C4-2B (cell line): Measurements from ENCODE around the gene MOV10L1.
A peak's percentile ranks its signal among the peaks of the same experiment; 100 is the strongest.

Experiments used
- H3K27ac ChIP-seq: fragments of 450-650 bp; 2 replicates; pipeline ENCODE4 v1.5.1; 2017
- ZFX ChIP-seq: fragments of 450-650 bp; IDR thresholded peaks from 2 replicates; pipeline ENCODE4 v1.6.1; 2017
- TF ChIP-seq, protein P1 (sequence below): fragments of 450-650 bp; conservative IDR thresholded peaks from 2 replicates; pipeline ENCODE4 v1.5.1; 2017; ENCODE audit warnings: mild to moderate bottlenecking

The MOV10L1 gene

GRCh38 chr22:50169774-50170341, 80.1 kb downstream of the MOV10L1 start:
- TF ChIP-seq, protein P1, sequence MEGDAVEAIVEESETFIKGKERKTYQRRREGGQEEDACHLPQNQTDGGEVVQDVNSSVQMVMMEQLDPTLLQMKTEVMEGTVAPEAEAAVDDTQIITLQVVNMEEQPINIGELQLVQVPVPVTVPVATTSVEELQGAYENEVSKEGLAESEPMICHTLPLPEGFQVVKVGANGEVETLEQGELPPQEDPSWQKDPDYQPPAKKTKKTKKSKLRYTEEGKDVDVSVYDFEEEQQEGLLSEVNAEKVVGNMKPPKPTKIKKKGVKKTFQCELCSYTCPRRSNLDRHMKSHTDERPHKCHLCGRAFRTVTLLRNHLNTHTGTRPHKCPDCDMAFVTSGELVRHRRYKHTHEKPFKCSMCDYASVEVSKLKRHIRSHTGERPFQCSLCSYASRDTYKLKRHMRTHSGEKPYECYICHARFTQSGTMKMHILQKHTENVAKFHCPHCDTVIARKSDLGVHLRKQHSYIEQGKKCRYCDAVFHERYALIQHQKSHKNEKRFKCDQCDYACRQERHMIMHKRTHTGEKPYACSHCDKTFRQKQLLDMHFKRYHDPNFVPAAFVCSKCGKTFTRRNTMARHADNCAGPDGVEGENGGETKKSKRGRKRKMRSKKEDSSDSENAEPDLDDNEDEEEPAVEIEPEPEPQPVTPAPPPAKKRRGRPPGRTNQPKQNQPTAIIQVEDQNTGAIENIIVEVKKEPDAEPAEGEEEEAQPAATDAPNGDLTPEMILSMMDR: no peak
- H3K27ac ChIP-seq: peak overlapping the region; percentile 83

- TF ChIP-seq, protein P1: no peak
- no peak for TF ChIP-seq ZFX
- peak within 1 kb of the TSS; percentile 83 for H3K27ac ChIP-seq
Measured at GRCh38 chr22:50170453-50171318, 80.9 kb downstream of the MOV10L1 start, which contains the start of gene PANX2. TSS of gene PANX2 (plus strand) at chr22:50170731. CDS start at chr22:50170731, 0 bp downstream.

GRCh38 chr22:50171319-50171964, 81.6 kb downstream of the MOV10L1 start:
- no peak for TF ChIP-seq ZFX
- TF ChIP-seq, protein P1: no peak
- no peak overlapping the region; the same call in 1 of the 2 replicates for H3K27ac ChIP-seq

DNA sequence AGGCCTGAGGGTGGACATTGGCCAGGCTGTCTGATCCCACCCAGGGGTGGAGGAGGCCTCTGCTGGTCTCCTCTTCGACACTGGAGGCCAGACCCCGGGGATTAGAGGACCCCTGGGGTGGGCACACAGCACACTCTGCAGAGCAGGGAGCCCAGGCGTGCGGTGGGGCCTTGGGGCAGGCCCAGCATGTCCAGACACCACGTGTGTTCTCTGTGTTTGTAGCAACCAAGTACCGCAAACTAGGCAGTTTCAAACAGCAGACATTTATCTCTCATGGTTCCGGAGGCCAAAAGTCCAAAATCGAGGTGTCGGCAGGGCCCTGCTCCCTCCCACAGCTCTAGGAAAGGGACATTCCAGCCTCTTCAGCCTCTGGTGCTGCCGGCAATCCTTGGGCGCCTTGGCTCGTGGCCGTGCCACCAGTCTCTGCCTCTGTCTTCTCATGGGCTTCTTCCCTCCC, 82.2 kb downstream of the MOV10L1 start:
- TF ChIP-seq, protein P1: no peak
- no peak for TF ChIP-seq ZFX
- no peak overlapping the region; the same call in 1 of the 2 replicates for H3K27ac ChIP-seq

GRCh38 chr22:50173311-50173982, 83.6 kb downstream of the MOV10L1 start:
- TF ChIP-seq, protein P1: no peak
- TF ChIP-seq ZFX: no peak
- H3K27ac ChIP-seq: no peak overlapping the region

- TF ChIP-seq, protein P1: no peak
- TF ChIP-seq ZFX: no peak
- no peak overlapping the region for H3K27ac ChIP-seq
Measured at GRCh38 chr22:50173983-50174355, 84.2 kb downstream of the MOV10L1 start.
